Hepatocyte (in vitro differentiated cells): ENCODE data around the gene TNS3. TPM values are rescaled to one million over a fixed set of nuclear protein-coding genes. Genes with fewer than 3 reads are reported as not detected.

Experiments used
- DNase-seq: peaks from one replicate; pipeline ENCODE4 v3.0.0-alpha.2; 2016; ENCODE audit warnings: low spot score
- H2AFZ ChIP-seq: fragments of 200-600 bp; sonication (generic); 2 replicates; pipeline ENCODE4 v1.6.0; 2016; ENCODE audit warnings: antibody characterized with exemption, mild to moderate bottlenecking
- H3K27ac ChIP-seq: fragments of 200-600 bp; sonication (generic); 2 replicates; pipeline ENCODE4 v1.5.1; 2016; ENCODE audit warnings: mild to moderate bottlenecking
- H3K27me3 ChIP-seq: fragments of 200-600 bp; sonication (generic); 2 replicates; pipeline ENCODE4 v1.6.1; 2016
- H3K36me3 ChIP-seq: fragments of 200-600 bp; sonication (generic); replicated peaks from 2 replicates; pipeline ENCODE4 v1.5.1; 2016; ENCODE audit warnings: low read depth; ENCODE audit not compliant: insufficient read depth
- H3K4me1 ChIP-seq: fragments of 200-600 bp; sonication (generic); 2 replicates; pipeline ENCODE4 v1.5.1; 2016; ENCODE audit warnings: mild to moderate bottlenecking, moderate library complexity; ENCODE audit not compliant: insufficient read depth
- H3K4me2 ChIP-seq: fragments of 200-600 bp; sonication (generic); 2 replicates; pipeline ENCODE4 v1.6.0; 2016
- H3K4me3 ChIP-seq: fragments of 200-600 bp; sonication (generic); 2 replicates; pipeline ENCODE4 v1.5.1; 2016; ENCODE audit warnings: mild to moderate bottlenecking
- H3K79me2 ChIP-seq: fragments of 200-600 bp; sonication (generic); 2 replicates; pipeline ENCODE4 v1.6.0; 2017; ENCODE audit warnings: mild to moderate bottlenecking
- H3K9me2 ChIP-seq: fragments of 200-600 bp; sonication (generic); replicated peaks from 2 replicates; pipeline ENCODE4 v1.6.0; 2017; ENCODE audit warnings: mild to moderate bottlenecking; ENCODE audit not compliant: insufficient read depth
- H3K9me3 ChIP-seq: fragments of 200-600 bp; sonication (generic); 2 replicates; pipeline ENCODE4 v1.5.1; 2016; ENCODE audit warnings: low read depth, mild to moderate bottlenecking
- H4K20me1 ChIP-seq: fragments of 200-600 bp; sonication (generic); 2 replicates; pipeline ENCODE4 v1.6.0; 2016; ENCODE audit warnings: mild to moderate bottlenecking; ENCODE audit not compliant: insufficient read depth, poor library complexity, severe bottlenecking
- EZH2 ChIP-seq: fragments of 200-600 bp; sonication (generic); IDR thresholded peaks from 2 replicates; pipeline ENCODE4 v1.6.1; 2016; ENCODE audit warnings: antibody characterized with exemption, mild to moderate bottlenecking, borderline replicate concordance
- EZH2phosphoT487 ChIP-seq: fragments of 200-600 bp; sonication (generic); IDR thresholded peaks from one replicate; pipeline ENCODE4 v1.6.1; 2018; ENCODE audit warnings: antibody characterized with exemption, mild to moderate bottlenecking, low read depth, moderate library complexity; ENCODE audit not compliant: unreplicated experiment, severe bottlenecking
- WGBS: methylation state at CpG from one replicate; pipeline ENCODE4 v1.1.6; 2016; ENCODE audit warnings: low lambda C conversion rate; ENCODE audit errors: missing lambda C conversion rate; 5-methylcytosine and 5-hydroxymethylcytosine counted together
- polyA plus RNA-seq: library from polyadenylated mRNA; unstranded; fragments of >200 nt; fragmentation: Nextera tagmentation; extraction: Ambion mirVana; gene quantifications from 2 replicates; pipeline ENCODE4 v1.2.1, GENCODE V29; 2016
- total RNA-seq: library from RNA; depleted of rRNA; stranded (reverse); fragments of >200 nt; gene quantifications from 2 replicates; pipeline ENCODE4 v1.2.3, GENCODE V29; 2014
- TF ChIP-seq, protein P1 (sequence below): fragments of 200-600 bp; sonication (generic); IDR thresholded peaks from 2 replicates; pipeline ENCODE4 v1.5.1; 2016; ENCODE audit warnings: antibody characterized with exemption, mild to moderate bottlenecking; ENCODE audit not compliant: poor library complexity

Gene TNS3
- total and polyA plus RNA-seq, 2 experiments from 2014 or later, result 30.0 to 73.3 TPM

DNA sequence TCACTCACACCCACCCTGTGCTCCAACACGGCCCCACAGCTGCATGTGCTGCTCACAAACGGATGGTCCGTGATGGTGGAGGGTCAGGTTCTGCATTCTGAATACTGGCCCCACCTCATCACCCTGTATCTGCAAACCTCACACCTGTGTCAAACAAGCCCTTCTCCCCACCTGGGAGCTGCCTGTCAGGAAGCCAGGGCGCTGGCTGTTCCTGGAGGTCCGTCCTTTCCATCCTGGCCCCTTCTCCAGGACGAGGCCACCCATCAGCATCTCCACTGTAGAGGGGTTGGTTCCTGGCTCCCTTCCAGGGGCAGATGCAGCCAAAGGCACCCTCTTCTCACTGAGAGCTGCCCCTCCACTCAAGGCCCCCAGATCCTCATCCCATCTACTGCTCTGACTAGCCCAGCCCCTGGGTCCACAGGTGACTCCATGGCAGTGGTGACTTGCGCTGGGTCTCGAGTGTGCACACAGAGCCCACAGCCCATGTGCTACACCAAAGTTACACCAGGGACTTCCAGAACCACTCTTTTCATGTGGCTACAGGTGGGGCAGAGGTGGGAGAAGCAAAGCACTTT is 229.4 kb downstream of the TNS3 start:
- Histone ChIP-seq H3K27me3 (no peaks in the 10 kb centered on the region), H3K9me3 (no peaks in the 10 kb centered on the region), H3K79me2 (peaks cover 76% of the 10 kb centered on the region), H3K4me3 (no peak overlapping the region), H4K20me1 (peaks cover 46% of the 10 kb centered on the region), H3K36me3 (no peaks in the 10 kb centered on the region), H3K4me1 (peaks cover 22% of the 10 kb centered on the region), H3K9me2 (no peaks in the 10 kb centered on the region), H3K4me2 (no peak overlapping the region), H2AFZ (no peak overlapping the region), H3K27ac (no peak overlapping the region)
- no peak for DNase-seq
- 97% methylated on average over 8 of the region's 8 CpGs for WGBS
- TF ChIP-seq EZH2 (no peak), EZH2phosphoT487 (no peak)
- TF ChIP-seq, protein P1, sequence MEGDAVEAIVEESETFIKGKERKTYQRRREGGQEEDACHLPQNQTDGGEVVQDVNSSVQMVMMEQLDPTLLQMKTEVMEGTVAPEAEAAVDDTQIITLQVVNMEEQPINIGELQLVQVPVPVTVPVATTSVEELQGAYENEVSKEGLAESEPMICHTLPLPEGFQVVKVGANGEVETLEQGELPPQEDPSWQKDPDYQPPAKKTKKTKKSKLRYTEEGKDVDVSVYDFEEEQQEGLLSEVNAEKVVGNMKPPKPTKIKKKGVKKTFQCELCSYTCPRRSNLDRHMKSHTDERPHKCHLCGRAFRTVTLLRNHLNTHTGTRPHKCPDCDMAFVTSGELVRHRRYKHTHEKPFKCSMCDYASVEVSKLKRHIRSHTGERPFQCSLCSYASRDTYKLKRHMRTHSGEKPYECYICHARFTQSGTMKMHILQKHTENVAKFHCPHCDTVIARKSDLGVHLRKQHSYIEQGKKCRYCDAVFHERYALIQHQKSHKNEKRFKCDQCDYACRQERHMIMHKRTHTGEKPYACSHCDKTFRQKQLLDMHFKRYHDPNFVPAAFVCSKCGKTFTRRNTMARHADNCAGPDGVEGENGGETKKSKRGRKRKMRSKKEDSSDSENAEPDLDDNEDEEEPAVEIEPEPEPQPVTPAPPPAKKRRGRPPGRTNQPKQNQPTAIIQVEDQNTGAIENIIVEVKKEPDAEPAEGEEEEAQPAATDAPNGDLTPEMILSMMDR, result no peak

DNA sequence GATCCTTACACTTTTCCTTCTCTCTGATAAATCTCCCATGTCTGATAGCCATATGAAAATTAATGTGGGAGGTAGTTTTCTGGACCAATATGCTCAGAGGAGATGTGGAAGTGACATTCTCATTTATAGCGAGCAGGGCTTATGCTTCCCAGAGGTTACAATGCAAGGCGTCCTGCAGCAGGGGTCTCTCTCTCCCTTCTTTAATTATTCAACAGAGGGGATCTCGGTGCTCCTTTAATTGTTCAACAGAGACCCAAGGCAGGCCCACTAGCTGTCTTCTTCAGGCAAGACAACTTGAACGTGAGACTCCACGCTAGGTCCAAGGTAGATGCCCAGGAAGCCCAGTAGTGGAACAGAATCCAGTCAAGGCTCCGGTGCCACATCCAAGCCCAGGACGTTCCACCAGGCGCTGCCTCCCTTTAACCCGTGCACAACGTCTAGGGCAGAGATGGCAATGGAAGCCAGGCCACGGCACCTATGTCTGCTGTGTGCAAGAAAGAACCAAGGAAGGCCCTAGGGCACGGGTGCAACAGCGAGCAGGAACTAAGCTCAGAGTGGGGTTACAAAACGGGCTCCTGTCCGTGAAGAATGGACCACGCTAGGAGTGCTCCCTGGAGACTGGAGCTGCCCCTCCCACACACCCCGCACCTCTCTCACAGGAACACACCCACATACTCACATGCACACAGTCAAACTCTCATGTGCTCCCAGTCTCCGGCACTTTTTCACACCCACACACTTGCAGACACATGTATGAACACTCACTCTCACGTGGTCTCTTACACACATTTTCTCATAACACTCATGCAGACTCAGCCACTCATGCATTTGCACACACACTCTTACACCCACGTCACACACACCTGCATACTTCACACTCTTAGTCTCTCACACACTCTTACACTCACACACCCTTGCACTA is 230.4 kb downstream of the TNS3 start:
- H3K9me3 ChIP-seq, result no peaks in the 10 kb centered on the region
- no peak overlapping the region for H3K4me3 ChIP-seq
- no peak overlapping the region for H2AFZ ChIP-seq
- no peaks in the 10 kb centered on the region for H3K9me2 ChIP-seq
- TF ChIP-seq, protein P1, result no peak
- no peak for TF ChIP-seq EZH2phosphoT487
- no peak for TF ChIP-seq EZH2
- H3K4me2 ChIP-seq, result no peak overlapping the region
- H4K20me1 ChIP-seq, result peaks cover 42% of the 10 kb centered on the region
- no peaks in the 10 kb centered on the region for H3K36me3 ChIP-seq
- peaks cover 74% of the 10 kb centered on the region for H3K79me2 ChIP-seq
- 87% methylated on average over 20 of the region's 20 CpGs for WGBS
- H3K4me1 ChIP-seq, result peaks cover 14% of the 10 kb centered on the region
- no peaks in the 10 kb centered on the region for H3K27me3 ChIP-seq
- DNase-seq, result no peak
- H3K27ac ChIP-seq, result no peak overlapping the region

DNA sequence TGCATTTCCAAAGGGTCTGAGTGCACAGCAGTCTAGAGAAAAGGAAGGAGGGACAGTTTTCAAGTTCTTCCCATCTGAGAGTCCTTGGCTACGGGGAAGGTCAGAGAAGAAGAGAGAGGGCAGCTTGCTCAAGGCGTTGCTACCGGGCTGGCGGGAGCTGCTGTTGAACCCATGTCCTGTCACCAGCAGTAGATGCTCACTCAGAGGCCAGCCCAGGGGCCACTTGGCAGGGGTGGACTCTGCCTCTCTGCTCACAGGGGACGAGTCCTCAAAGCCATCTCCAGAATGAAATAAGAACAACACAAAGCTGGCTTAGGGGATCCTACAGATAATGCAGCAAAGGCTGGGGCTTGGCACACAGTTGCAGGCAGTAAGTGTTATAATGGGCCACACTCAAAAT is 231.5 kb downstream of the TNS3 start:
- H3K9me3 ChIP-seq, result no peaks in the 10 kb centered on the region
- H3K9me2 ChIP-seq, result no peaks in the 10 kb centered on the region
- no peaks in the 10 kb centered on the region for H3K27me3 ChIP-seq
- H3K4me2 ChIP-seq, result no peak overlapping the region
- peaks cover 63% of the 10 kb centered on the region for H3K79me2 ChIP-seq
- no peak overlapping the region for H2AFZ ChIP-seq
- no peak for TF ChIP-seq EZH2
- TF ChIP-seq, protein P1, result no peak
- TF ChIP-seq EZH2phosphoT487, result no peak
- H3K4me3 ChIP-seq, result no peak overlapping the region
- WGBS, result 91% methylated on average over 5 of the region's 5 CpGs
- H3K4me1 ChIP-seq, result peaks cover 3% of the 10 kb centered on the region
- H3K36me3 ChIP-seq, result no peaks in the 10 kb centered on the region
- peaks cover 31% of the 10 kb centered on the region for H4K20me1 ChIP-seq
- no peak overlapping the region for H3K27ac ChIP-seq
- DNase-seq, result no peak
